RWPE2 (cell line): ENCODE measurements around the gene MRPS14.

Experiments used
- ATAC-seq: fragments of 200-7000 bp; cut with Tn5 transposase; 3 replicates; pipeline ENCODE4 v1.9.1; 2021; ENCODE audit warnings: low read depth
- DNase-seq: peaks from one replicate; pipeline ENCODE4 v3.0.0-alpha.2; 2020; ENCODE audit warnings: low spot score
- H3K27ac ChIP-seq: fragments of 450-650 bp; 2 replicates; pipeline ENCODE4 v1.5.1; 2017; ENCODE audit warnings: mild to moderate bottlenecking; ENCODE audit not compliant: poor library complexity, severe bottlenecking
- H3K27me3 ChIP-seq: fragments of 250-450 bp; sonication (Bioruptor Pico); 2 replicates; pipeline ENCODE4 v1.5.1; 2021; ENCODE audit warnings: mild to moderate bottlenecking, moderate library complexity; ENCODE audit not compliant: insufficient read depth, poor library complexity, severe bottlenecking
- H3K36me3 ChIP-seq: fragments of 250-450 bp; sonication (Bioruptor Pico); 2 replicates; pipeline ENCODE4 v1.5.1; 2020; ENCODE audit warnings: low read depth, mild to moderate bottlenecking, moderate library complexity
- H3K4me1 ChIP-seq: fragments of 250-450 bp; sonication (Bioruptor Pico); 2 replicates; pipeline ENCODE4 v1.5.1; 2021; ENCODE audit warnings: mild to moderate bottlenecking, moderate library complexity; ENCODE audit not compliant: insufficient read depth, poor library complexity, severe bottlenecking
- H3K4me3 ChIP-seq: fragments of 250-450 bp; sonication (Bioruptor Pico); 2 replicates; pipeline ENCODE4 v1.5.1; 2021; ENCODE audit warnings: mild to moderate bottlenecking, moderate library complexity; ENCODE audit not compliant: severe bottlenecking
- H3K9me3 ChIP-seq: fragments of 250-450 bp; sonication (Bioruptor Pico); 2 replicates; pipeline ENCODE4 v1.5.1; 2021; ENCODE audit warnings: mild to moderate bottlenecking, moderate library complexity; ENCODE audit not compliant: severe bottlenecking
- CTCF ChIP-seq: fragments of 450-650 bp; IDR thresholded peaks from one replicate; pipeline ENCODE4 v1.5.1; 2017; ENCODE audit warnings: mild to moderate bottlenecking, moderate library complexity; ENCODE audit not compliant: poor library complexity, severe bottlenecking

The MRPS14 gene

GRCh38 chr1:174997041-174997440 is 26.2 kb downstream of the MRPS14 start:
- ATAC-seq (no peak), DNase-seq (no peak)
- no peak for TF ChIP-seq CTCF
- no peak overlapping the region for H3K4me3 ChIP-seq
- 0 out of 2 replicates have a peak, but pooled peaks cover 3% of the 10 kb centered on the region for H3K36me3 ChIP-seq
- H3K4me1 ChIP-seq = peaks cover 6% of the 10 kb centered on the region
- H3K27ac ChIP-seq = no peak overlapping the region
- H3K9me3 ChIP-seq = no peaks in the 10 kb centered on the region
- H3K27me3 ChIP-seq = no peaks in the 10 kb centered on the region

GRCh38 chr1:174996476-174996875 is 26.7 kb downstream of the MRPS14 start:
- no peak for TF ChIP-seq CTCF
- DNase-seq (no peak), ATAC-seq (no peak)
- Histone ChIP-seq H3K4me3 (no peak overlapping the region), H3K9me3 (no peaks in the 10 kb centered on the region), H3K36me3 (0 out of 2 replicates have a peak, but pooled peaks cover 3% of the 10 kb centered on the region), H3K27ac (no peak overlapping the region), H3K27me3 (no peaks in the 10 kb centered on the region), H3K4me1 (peaks cover 6% of the 10 kb centered on the region)

GRCh38 chr1:174995916-174996315 is 27.3 kb downstream of the MRPS14 start:
- TF ChIP-seq CTCF = no peak
- Histone ChIP-seq H3K27ac (no peak overlapping the region), H3K4me3 (no peak overlapping the region), H3K27me3 (no peaks in the 10 kb centered on the region), H3K9me3 (no peaks in the 10 kb centered on the region), H3K4me1 (peaks cover 6% of the 10 kb centered on the region), H3K36me3 (0 out of 2 replicates have a peak, but pooled peaks cover 3% of the 10 kb centered on the region)
- DNase-seq (no peak), ATAC-seq (no peak)

GRCh38 chr1:174995121-174995520 is 28.1 kb downstream of the MRPS14 start:
- Histone ChIP-seq H3K27me3 (no peaks in the 10 kb centered on the region), H3K4me3 (no peak overlapping the region), H3K9me3 (no peaks in the 10 kb centered on the region), H3K27ac (no peak overlapping the region), H3K36me3 (0 out of 2 replicates have a peak, but pooled peaks cover 3% of the 10 kb centered on the region), H3K4me1 (peaks cover 6% of the 10 kb centered on the region)
- no peak for ATAC-seq
- no peak for DNase-seq
- no peak for TF ChIP-seq CTCF

GRCh38 chr1:174991473-174991872 is 31.8 kb downstream of the MRPS14 start:
- H3K4me3 ChIP-seq = no peak overlapping the region
- no peaks in the 10 kb centered on the region for H3K9me3 ChIP-seq
- ATAC-seq = no peak
- H3K27ac ChIP-seq = no peak overlapping the region
- peaks cover under 1% of the 10 kb centered on the region for H3K4me1 ChIP-seq
- H3K36me3 ChIP-seq = 0 out of 2 replicates have a peak, but pooled peaks cover 3% of the 10 kb centered on the region
- no peaks in the 10 kb centered on the region for H3K27me3 ChIP-seq
- no peak for DNase-seq
- TF ChIP-seq CTCF = no peak
